ENCODE data around the gene ZNF595.
"Not testable (repeated sequence)": the region's sequence is repeated elsewhere in the genome, so short reads cannot be mapped to it uniquely, and the experiment has no call there.

DNA sequence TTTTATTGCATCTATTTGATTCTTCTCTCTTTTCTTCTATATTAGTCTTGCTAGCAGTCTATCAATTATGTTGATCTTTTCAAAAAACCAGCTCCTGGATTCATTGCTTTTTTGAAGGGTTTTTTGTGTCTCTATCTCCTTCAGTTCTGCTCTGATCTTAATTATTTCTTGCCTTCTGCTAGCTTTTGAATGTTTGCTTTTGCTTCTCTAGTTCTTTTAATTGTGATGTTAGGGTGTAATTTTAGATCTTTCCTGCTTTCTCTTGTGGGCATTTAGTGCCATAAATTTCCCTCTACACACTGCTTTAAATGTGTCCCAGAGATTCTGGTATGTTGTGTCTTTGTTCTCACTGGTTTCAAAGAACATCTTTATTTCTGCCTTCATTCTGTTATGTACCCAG, 14.9 kb upstream of the ZNF595 start:
- not testable (repeated sequence) for TF ChIP-seq EZH2 (IDR thresholded peaks at IDR 0.05; ENCODE audit: low read length); CTCF (optimal IDR thresholded peaks at IDR 0.05 in 1 of 3, IDR thresholded peaks at IDR 0.05 in 1 of 3, conservative IDR thresholded peaks at IDR 0.05 in 1 of 3; ENCODE audit: extremely low read depth in 1 of 3, insufficient read depth in 2 of 3, low read length in 3 of 3)
